SU-DHL-6 (cell line): ENCODE measurements around the gene MARK2.
"Not testable (repeated sequence)": the region's sequence is repeated elsewhere in the genome, so short reads cannot be mapped to it uniquely, and the experiment has no call there.

Experiments used
- H2AFZ ChIP-seq: fragments of 200-600 bp; sonication (generic); 2 replicates; pipeline ENCODE4 v1.6.1; 2014; ENCODE audit warnings: low read depth, mild to moderate bottlenecking, moderate library complexity, mixed read lengths, antibody characterized with exemption, low read length; ENCODE audit not compliant: severe bottlenecking
- H3F3A ChIP-seq: fragments of 200-600 bp; shearing (Covaris generic); 2 replicates; pipeline ENCODE4 v1.6.0; 2016; ENCODE audit warnings: antibody characterized with exemption, mild to moderate bottlenecking; ENCODE audit not compliant: insufficient read depth
- H3K27ac ChIP-seq: fragments of 200-600 bp; sonication (generic); 2 replicates; pipeline ENCODE4 v1.5.1; 2016; ENCODE audit warnings: low read depth, mild to moderate bottlenecking, low read length, moderate library complexity, mixed read lengths
- H3K27me3 ChIP-seq: fragments of 200-600 bp; sonication (generic), shearing (Covaris generic); 2 replicates; pipeline ENCODE4 v1.6.0; 2014; ENCODE audit warnings: mild to moderate bottlenecking, low read length
- H3K36me3 ChIP-seq: fragments of 200-600 bp; sonication (generic); 2 replicates; pipeline ENCODE4 v1.6.1; 2014; ENCODE audit warnings: mild to moderate bottlenecking, low read length, mixed read lengths
- H3K4me2 ChIP-seq: fragments of 300-600, 200-600 bp; shearing (Covaris generic), sonication (generic); 2 replicates; pipeline ENCODE4 v1.6.0; 2014; ENCODE audit warnings: low read length, low read depth, mild to moderate bottlenecking; ENCODE audit not compliant: poor library complexity, severe bottlenecking
- H3K4me3 ChIP-seq: fragments of 200-600 bp; sonication (generic); 2 replicates; pipeline ENCODE4 v1.5.1; 2014; ENCODE audit warnings: antibody characterized with exemption, low read length, mild to moderate bottlenecking, mixed read lengths; ENCODE audit not compliant: insufficient read depth, poor library complexity, severe bottlenecking
- H3K79me2 ChIP-seq: fragments of 200-600 bp; sonication (generic); 2 replicates; pipeline ENCODE4 v1.6.1; 2014; ENCODE audit warnings: mild to moderate bottlenecking, low read length, moderate library complexity; ENCODE audit not compliant: insufficient read depth
- H3K9ac ChIP-seq: fragments of 200-600 bp; sonication (generic); 2 replicates; pipeline ENCODE4 v1.7.0; 2014; ENCODE audit warnings: mild to moderate bottlenecking, low read length
- H3K9me2 ChIP-seq: fragments of 200-600 bp; sonication (generic); replicated peaks from 2 replicates; pipeline ENCODE4 v1.6.1; 2014; ENCODE audit warnings: low read length; ENCODE audit not compliant: insufficient read depth
- H3K9me3 ChIP-seq: fragments of 200-600 bp; sonication (generic); 2 replicates; pipeline ENCODE4 v1.6.1; 2014; ENCODE audit warnings: low read length, mixed read lengths; ENCODE audit not compliant: insufficient read depth
- H4K20me1 ChIP-seq: fragments of 200-600 bp; sonication (generic); 2 replicates; pipeline ENCODE4 v1.6.1; 2014; ENCODE audit warnings: low read depth, mild to moderate bottlenecking, antibody characterized with exemption, low read length, moderate library complexity, mixed read lengths
- EZH2phosphoT487 ChIP-seq: fragments of 200-600 bp; sonication (generic), shearing (Covaris generic); conservative IDR thresholded peaks from 2 replicates; pipeline ENCODE4 v1.6.1; 2018; ENCODE audit warnings: mild to moderate bottlenecking, antibody characterized with exemption, low read length, moderate library complexity, mixed read lengths
- TF ChIP-seq, protein P1 (sequence below): fragments of 200-600 bp; sonication (generic); IDR thresholded peaks from one replicate; pipeline ENCODE4 v1.5.1; 2017; ENCODE audit warnings: antibody characterized with exemption, mild to moderate bottlenecking, low read length, moderate library complexity; ENCODE audit not compliant: insufficient read depth, poor library complexity, severe bottlenecking

Gene MARK2

DNA sequence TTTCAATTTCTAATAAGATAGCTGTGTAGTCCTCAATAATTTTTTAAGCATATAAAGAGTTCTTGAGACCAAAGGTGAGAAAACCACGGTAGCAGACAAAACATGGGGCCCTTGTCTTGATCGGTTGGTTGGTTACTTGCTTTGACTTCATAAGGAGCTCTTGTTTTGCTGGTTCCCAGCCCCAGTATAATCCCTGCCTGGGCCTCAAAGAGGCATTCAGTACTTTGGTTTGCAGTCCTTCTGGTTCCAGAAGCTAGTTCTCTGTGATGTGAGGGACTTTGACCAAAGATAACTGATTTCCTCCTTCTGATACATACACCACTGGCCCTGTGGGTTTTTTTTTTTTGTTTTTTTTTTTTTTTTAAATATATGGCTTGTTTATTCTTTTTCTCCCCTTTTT, 17.1 kb downstream of the MARK2 start:
- no peak overlapping the region for H3K4me3 ChIP-seq
- no peaks in the 10 kb centered on the region for H3K27me3 ChIP-seq
- no peak overlapping the region for H2AFZ ChIP-seq
- no peak overlapping the region for H3K9ac ChIP-seq
- no peak for TF ChIP-seq EZH2phosphoT487
- TF ChIP-seq, protein P1, sequence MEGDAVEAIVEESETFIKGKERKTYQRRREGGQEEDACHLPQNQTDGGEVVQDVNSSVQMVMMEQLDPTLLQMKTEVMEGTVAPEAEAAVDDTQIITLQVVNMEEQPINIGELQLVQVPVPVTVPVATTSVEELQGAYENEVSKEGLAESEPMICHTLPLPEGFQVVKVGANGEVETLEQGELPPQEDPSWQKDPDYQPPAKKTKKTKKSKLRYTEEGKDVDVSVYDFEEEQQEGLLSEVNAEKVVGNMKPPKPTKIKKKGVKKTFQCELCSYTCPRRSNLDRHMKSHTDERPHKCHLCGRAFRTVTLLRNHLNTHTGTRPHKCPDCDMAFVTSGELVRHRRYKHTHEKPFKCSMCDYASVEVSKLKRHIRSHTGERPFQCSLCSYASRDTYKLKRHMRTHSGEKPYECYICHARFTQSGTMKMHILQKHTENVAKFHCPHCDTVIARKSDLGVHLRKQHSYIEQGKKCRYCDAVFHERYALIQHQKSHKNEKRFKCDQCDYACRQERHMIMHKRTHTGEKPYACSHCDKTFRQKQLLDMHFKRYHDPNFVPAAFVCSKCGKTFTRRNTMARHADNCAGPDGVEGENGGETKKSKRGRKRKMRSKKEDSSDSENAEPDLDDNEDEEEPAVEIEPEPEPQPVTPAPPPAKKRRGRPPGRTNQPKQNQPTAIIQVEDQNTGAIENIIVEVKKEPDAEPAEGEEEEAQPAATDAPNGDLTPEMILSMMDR: no peak
- no peak overlapping the region for H3K4me2 ChIP-seq
- H3K9me3 ChIP-seq: no peaks in the 10 kb centered on the region
- peaks cover 15% of the 10 kb centered on the region for H3F3A ChIP-seq
- no peak overlapping the region for H3K27ac ChIP-seq
- peaks cover 82% of the 10 kb centered on the region for H3K79me2 ChIP-seq
- H3K9me2 ChIP-seq: no peaks in the 10 kb centered on the region
- H3K36me3 ChIP-seq: peaks cover 4% of the 10 kb centered on the region; the same call in 1 of the 2 replicates
- H4K20me1 ChIP-seq: peaks cover 3% of the 10 kb centered on the region; the same call in 1 of the 2 replicates

DNA sequence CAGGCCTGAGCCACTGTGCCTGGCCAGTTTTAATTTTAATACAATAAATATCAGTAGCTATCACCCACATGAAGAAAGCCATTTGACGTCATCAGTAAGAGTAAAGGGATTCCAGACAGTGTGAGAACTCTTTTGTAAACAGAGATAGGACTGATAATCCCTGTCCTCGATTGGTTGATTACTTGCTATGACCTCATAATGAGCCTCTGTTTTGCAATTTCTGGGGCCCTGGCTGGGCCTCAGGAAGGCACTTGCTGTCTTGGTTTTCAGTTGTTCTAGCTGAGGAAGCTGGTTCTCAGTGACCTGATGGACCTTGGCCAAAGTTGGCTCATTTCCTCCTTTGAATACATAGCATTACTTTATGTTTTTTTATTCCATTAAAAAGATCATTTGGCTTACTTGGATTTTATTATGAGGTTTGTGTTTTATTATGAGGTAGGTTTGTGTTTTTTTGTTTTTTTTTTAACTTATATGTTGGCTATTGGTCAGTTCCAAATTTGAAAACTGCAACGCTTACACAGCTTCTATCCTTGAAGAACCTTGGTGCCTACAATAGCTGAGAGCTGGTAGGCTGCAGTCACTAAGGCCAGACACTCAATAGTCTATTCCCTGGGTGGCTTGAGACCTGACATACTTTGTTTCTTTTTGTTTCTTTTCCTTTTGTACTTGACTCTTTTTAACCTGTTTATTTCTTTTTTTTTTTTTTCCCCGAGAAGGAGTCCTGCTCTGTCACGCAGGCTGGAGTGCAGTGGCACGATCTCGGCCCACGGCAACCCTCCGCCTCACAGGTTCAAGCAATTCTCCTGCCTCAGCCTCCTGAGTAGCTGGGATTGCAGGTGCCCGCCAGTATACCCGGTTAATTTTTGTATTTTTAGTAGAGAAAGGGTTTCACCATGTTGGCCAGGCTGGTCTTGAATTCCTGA, 20.0 kb downstream of the MARK2 start:
- no peak overlapping the region for H3K4me3 ChIP-seq
- no peaks in the 10 kb centered on the region for H3K9me2 ChIP-seq
- H3K27ac ChIP-seq: no peak overlapping the region
- H3K79me2 ChIP-seq: peaks cover 68% of the 10 kb centered on the region
- H4K20me1 ChIP-seq: peaks cover 3% of the 10 kb centered on the region; the same call in 1 of the 2 replicates
- H2AFZ ChIP-seq: no peak overlapping the region
- no peaks in the 10 kb centered on the region for H3K27me3 ChIP-seq
- H3K9ac ChIP-seq: no peak overlapping the region
- no peaks in the 10 kb centered on the region for H3K36me3 ChIP-seq
- no peak overlapping the region for H3K4me2 ChIP-seq
- no peaks in the 10 kb centered on the region for H3K9me3 ChIP-seq
- peaks cover 7% of the 10 kb centered on the region; the same call in 1 of the 2 replicates for H3F3A ChIP-seq
- no peak for TF ChIP-seq EZH2phosphoT487
- TF ChIP-seq, protein P1: no peak

DNA sequence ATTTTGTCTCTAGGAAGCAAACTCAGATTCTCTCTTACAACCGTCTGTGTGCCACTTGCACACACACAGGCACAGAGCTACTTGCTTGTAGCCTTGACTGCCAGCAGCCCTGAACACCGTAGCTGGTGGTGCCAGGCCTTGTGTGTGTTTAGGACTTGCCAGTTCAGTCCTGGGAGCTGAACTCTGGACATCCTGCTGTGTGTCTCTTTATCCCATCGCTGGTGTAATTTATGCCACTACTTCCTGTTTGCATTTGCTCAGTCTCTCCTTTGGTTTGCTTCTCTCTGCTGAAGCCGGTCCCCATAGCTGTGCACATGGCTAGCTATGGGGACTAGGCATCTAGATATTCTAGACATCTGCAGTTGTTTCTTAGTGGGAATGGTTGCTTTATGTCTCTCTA, 24.0 kb downstream of the MARK2 start:
- no peak overlapping the region for H3K4me2 ChIP-seq

DNA sequence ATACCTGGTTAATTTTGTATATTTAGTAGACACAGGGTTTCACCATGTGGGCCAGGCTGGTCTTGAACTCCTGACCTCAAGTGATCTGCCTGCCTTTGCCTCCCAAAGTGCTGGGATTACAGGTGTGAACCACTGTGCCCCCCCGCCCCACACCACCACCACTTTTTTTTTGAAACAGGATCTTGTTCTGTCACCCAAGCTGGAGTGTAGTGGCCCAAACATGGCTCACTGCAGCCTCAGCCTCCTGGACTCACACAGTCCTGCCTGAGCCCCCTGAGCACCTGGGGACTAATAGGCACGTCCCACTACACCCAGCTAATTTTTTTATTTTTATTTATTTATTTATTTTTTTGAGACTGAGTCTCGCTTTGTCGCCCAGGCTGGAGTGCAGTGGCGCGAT, 24.7 kb downstream of the MARK2 start:
- H3K4me2 ChIP-seq, H2AFZ ChIP-seq, H4K20me1 ChIP-seq, H3K27ac ChIP-seq, H3K27me3 ChIP-seq, H3K9me2 ChIP-seq, H3K36me3 ChIP-seq, H3K9me3 ChIP-seq, H3K9ac ChIP-seq, H3F3A ChIP-seq, H3K4me3 ChIP-seq: not testable (repeated sequence)
- peaks cover 70% of the 10 kb centered on the region for H3K79me2 ChIP-seq

More for the DNA sequence above, 24.0 kb downstream of the MARK2 start:
- H2AFZ ChIP-seq: no peak overlapping the region
- no peaks in the 10 kb centered on the region for H3K9me3 ChIP-seq
- H3K4me3 ChIP-seq: no peak overlapping the region
- peaks cover 3% of the 10 kb centered on the region; the same call in 1 of the 2 replicates for H4K20me1 ChIP-seq
- H3K9ac ChIP-seq: no peak overlapping the region
- H3K27me3 ChIP-seq: no peaks in the 10 kb centered on the region
- no peaks in the 10 kb centered on the region for H3K9me2 ChIP-seq
- H3K27ac ChIP-seq: no peak overlapping the region
- TF ChIP-seq, protein P1: no peak
- TF ChIP-seq EZH2phosphoT487: no peak
- peaks cover 70% of the 10 kb centered on the region for H3K79me2 ChIP-seq
- H3K36me3 ChIP-seq: no peaks in the 10 kb centered on the region
- no peaks in the 10 kb centered on the region for H3F3A ChIP-seq
